GM19035 (cell line): ENCODE results near the gene ARID1B.

ENCODE experiments used
- ATAC-seq: cut with Tn5 transposase; IDR thresholded peaks from one replicate; pipeline ENCODE4 v1.9.1; 2021; ENCODE audit not compliant: unreplicated experiment

Gene ARID1B

GRCh38 chr6:157229713-157230112, 452.5 kb downstream of the ARID1B start:
- ATAC-seq = no peak

GRCh38 chr6:157230910-157231309, 453.7 kb downstream of the ARID1B start:
- no peak for ATAC-seq

- ATAC-seq = no peak
These were observed 455.1 kb downstream of the ARID1B start for GRCh38 chr6:157232161-157232895.

- no peak for ATAC-seq
These were observed 456.0 kb downstream of the ARID1B start for GRCh38 chr6:157233156-157233555.

- no peak for ATAC-seq
These were observed 456.5 kb downstream of the ARID1B start for GRCh38 chr6:157233686-157234085.

- ATAC-seq = no peak
These were observed 458.4 kb downstream of the ARID1B start for GRCh38 chr6:157235600-157236039.

- ATAC-seq = no peak
These were observed 459.0 kb downstream of the ARID1B start for GRCh38 chr6:157236040-157236725.

- no peak for ATAC-seq
These were observed 461.2 kb downstream of the ARID1B start for GRCh38 chr6:157238346-157238745.

GRCh38 chr6:157239148-157239547, 462.0 kb downstream of the ARID1B start:
- no peak for ATAC-seq

GRCh38 chr6:157239671-157240058, 462.5 kb downstream of the ARID1B start:
- no peak for ATAC-seq

GRCh38 chr6:157240059-157240959, 463.1 kb downstream of the ARID1B start:
- no peak for ATAC-seq

- no peak for ATAC-seq
These were observed 463.8 kb downstream of the ARID1B start for GRCh38 chr6:157240960-157241311.

GRCh38 chr6:157242791-157243190, 465.6 kb downstream of the ARID1B start:
- no peak for ATAC-seq

- ATAC-seq = no peak
These were observed 467.0 kb downstream of the ARID1B start for GRCh38 chr6:157244175-157244574.

- ATAC-seq = no peak
These were observed 467.6 kb downstream of the ARID1B start for GRCh38 chr6:157244780-157245179.

GRCh38 chr6:157245436-157245835, 468.3 kb downstream of the ARID1B start:
- no peak for ATAC-seq

- ATAC-seq = no peak
These were observed 469.0 kb downstream of the ARID1B start for GRCh38 chr6:157246048-157246630.

GRCh38 chr6:157246771-157247484, 469.8 kb downstream of the ARID1B start:
- ATAC-seq = no peak

- no peak for ATAC-seq
These were observed 471.1 kb downstream of the ARID1B start for GRCh38 chr6:157248264-157248663.

- no peak for ATAC-seq
These were observed 472.6 kb downstream of the ARID1B start for GRCh38 chr6:157249826-157250225.
